SK-N-SH (cell line): ENCODE results near the gene MSRB1. TPM values are rescaled to one million over a fixed set of nuclear protein-coding genes. Genes with fewer than 3 reads are reported as not detected.

Source experiments
- CTCF ChIA-PET: fragments of 300-600, 350-600 bp; formaldehyde crosslinking; extraction: SDS; loops from one replicate; lab custom pipeline; 2021; lab: Yijun Ruan, JAX
- POLR2A ChIA-PET: fragments of 350-600 bp; sonication (Branson Sonifier 250); formaldehyde crosslinking; extraction: SDS; loops from one replicate; lab custom pipeline; 2020; ENCODE audit warnings: antibody characterized with exemption, inconsistent platforms; lab: Yijun Ruan, JAX
- DNase-seq: peaks from one replicate; pipeline ENCODE4 v3.0.0; 2012
- H2AFZ ChIP-seq: fragments of 200-600 bp; sonication (generic); 2 replicates; pipeline ENCODE4 v1.8.1; 2016; ENCODE audit warnings: antibody characterized with exemption, mild to moderate bottlenecking, low read depth
- H3F3A ChIP-seq: fragments of 200-600 bp; sonication (generic); replicated peaks from 2 replicates; pipeline ENCODE3; 2016; ENCODE audit warnings: antibody characterized with exemption, mild to moderate bottlenecking; ENCODE audit not compliant: insufficient read depth
- H3K27ac ChIP-seq, 2 experiments: fragments of 200-500 bp in 1 of 2; fragments of 200-600 bp in 1 of 2; sonication (Bioruptor generic) in 1 of 2; sonication (generic), shearing (Covaris generic) in 1 of 2; 2 replicates each; pipeline versions ENCODE4 v1.5.1 to v1.6.1; 2014 to 2016; ENCODE audit warnings: low read depth in 2 of 2, inconsistent platforms in 1 of 2, low read length in 1 of 2, mild to moderate bottlenecking in 1 of 2, mixed read lengths in 1 of 2
- H3K27me3 ChIP-seq: fragments of 200-600 bp; sonication (generic), shearing (Covaris generic); 2 replicates; pipeline ENCODE4 v1.6.1; 2016; ENCODE audit warnings: mixed run types; ENCODE audit not compliant: insufficient read depth
- H3K36me3 ChIP-seq, 2 experiments: fragments of 200-500 bp in 1 of 2; fragments of 200-600 bp in 1 of 2; sonication (Bioruptor generic) in 1 of 2; sonication (generic) in 1 of 2; replicated peaks in 1 of 2; 2 replicates each; pipeline versions ENCODE3 to v1.5.1; 2014 to 2016; ENCODE audit warnings: low read length in 1 of 2, mild to moderate bottlenecking in 1 of 2; ENCODE audit not compliant: insufficient read depth in 2 of 2, control insufficient read depth in 1 of 2
- H3K4me1 ChIP-seq, 2 experiments: fragments of 200-500 bp in 1 of 2; fragments of 200-600 bp in 1 of 2; sonication (Bioruptor generic) in 1 of 2; sonication (generic), shearing (Covaris generic) in 1 of 2; 2 replicates each; pipeline versions ENCODE4 v1.5.1 to v1.6.1; 2014 to 2016; ENCODE audit warnings: low read depth in 1 of 2, low read length in 1 of 2, mixed run types in 1 of 2; ENCODE audit not compliant: insufficient read depth in 2 of 2, control insufficient read depth in 1 of 2
- H3K4me2 ChIP-seq: fragments of 200-600 bp; sonication (generic), shearing (Covaris generic); 2 replicates; pipeline ENCODE4 v1.6.1; 2017; ENCODE audit warnings: mixed run types
- H3K4me3 ChIP-seq, 2 experiments: fragments of 200-500 bp in 1 of 2; fragments of 200-600 bp in 1 of 2; sonication (Bioruptor generic) in 1 of 2; sonication (generic), shearing (Covaris generic) in 1 of 2; 2 replicates each; pipeline versions ENCODE4 v1.5.1 to v1.8.1; 2014 to 2016; ENCODE audit warnings: low read depth in 2 of 2, inconsistent platforms in 1 of 2, low read length in 1 of 2, mild to moderate bottlenecking in 1 of 2, mixed read lengths in 1 of 2, moderate library complexity in 1 of 2
- H3K79me2 ChIP-seq: fragments of 200-600 bp; sonication (generic); 2 replicates; pipeline ENCODE4 v1.8.1; 2017; ENCODE audit warnings: mild to moderate bottlenecking; ENCODE audit not compliant: insufficient read depth
- H3K9ac ChIP-seq: fragments of 200-600 bp; sonication (generic); 2 replicates; pipeline ENCODE4 v1.6.1; 2017; ENCODE audit warnings: mixed run types
- H3K9me2 ChIP-seq: fragments of 200-600 bp; sonication (generic); 2 replicates; pipeline ENCODE4 v1.6.1; 2017; ENCODE audit warnings: mixed run types
- H3K9me3 ChIP-seq: fragments of 200-600 bp; sonication (generic); 2 replicates; pipeline ENCODE4 v1.6.1; 2017; ENCODE audit warnings: mixed run types, mild to moderate bottlenecking, moderate library complexity
- H4K20me1 ChIP-seq: fragments of 200-600 bp; sonication (generic); 2 replicates; pipeline ENCODE4 v1.6.1; 2017; ENCODE audit warnings: mild to moderate bottlenecking, mixed run types; ENCODE audit not compliant: insufficient read depth
- CHD2 ChIP-seq: fragments of 150-350 bp; IDR thresholded peaks from 2 replicates; pipeline ENCODE4 v1.6.1; 2018; ENCODE audit warnings: low read length; ENCODE audit not compliant: partially characterized antibody
- ELF1 ChIP-seq: IDR thresholded peaks from 2 replicates; pipeline ENCODE4 v1.4.0; 2012
- EP300 ChIP-seq, 2 experiments: IDR thresholded peaks; 2 replicates each; pipeline versions ENCODE4 v1.4.0 to v1.6.1; 2012; ENCODE audit warnings: borderline replicate concordance in 1 of 2, low read depth in 1 of 2, low read length in 1 of 2
- EZH2phosphoT487 ChIP-seq: fragments of 200-600 bp; sonication (generic); IDR thresholded peaks from 2 replicates; pipeline ENCODE4 v1.6.1; 2017; ENCODE audit warnings: low read depth, mixed run types, mild to moderate bottlenecking, antibody characterized with exemption, moderate library complexity, borderline replicate concordance
- FOXJ3 ChIP-seq: sonication (generic); formaldehyde crosslinking; IDR thresholded peaks from 2 replicates; pipeline ENCODE4 v1.5.1; 2020; ENCODE audit warnings: mild to moderate bottlenecking, missing genetic modification reagents
- IRF3 ChIP-seq: fragments of 150-350 bp; IDR thresholded peaks from 2 replicates; pipeline ENCODE4 v1.6.1; 2016; ENCODE audit warnings: mild to moderate bottlenecking, low read depth, low read length
- MXI1 ChIP-seq: IDR thresholded peaks from 2 replicates; pipeline ENCODE4 v1.6.1; 2012; ENCODE audit warnings: mild to moderate bottlenecking, low read depth, low read length, improper control_type of control experiment
- RAD21 ChIP-seq: IDR thresholded peaks from 2 replicates; pipeline ENCODE4 v1.6.1; 2012; ENCODE audit warnings: mild to moderate bottlenecking, low read length
- SIN3A ChIP-seq: IDR thresholded peaks from 2 replicates; pipeline ENCODE4 v1.6.1; 2012; ENCODE audit warnings: low read depth, mild to moderate bottlenecking, low read length, moderate library complexity, borderline replicate concordance
- TAF1 ChIP-seq: IDR thresholded peaks from 2 replicates; pipeline ENCODE4 v1.6.1; 2012; ENCODE audit warnings: low read depth, mild to moderate bottlenecking, low read length, moderate library complexity, borderline replicate concordance
- YY1 ChIP-seq: IDR thresholded peaks from 2 replicates; pipeline ENCODE4 v1.4.0; 2012; ENCODE audit warnings: low read depth, mild to moderate bottlenecking
- ZBTB33 ChIP-seq: IDR thresholded peaks from 2 replicates; pipeline ENCODE4 v1.4.0; 2012; ENCODE audit warnings: low read depth, borderline replicate concordance
- WGBS: methylation state at CpG from one replicate; pipeline ENCODE4 v1.1.6; 2017; ENCODE audit warnings: low lambda C conversion rate; 5-methylcytosine and 5-hydroxymethylcytosine counted together
- polyA plus RNA-seq, 3 experiments: library from polyadenylated mRNA; depleted of rRNA; stranded (reverse); fragments of >200 nt; gene quantifications; 2 replicates each; pipeline ENCODE4 v1.2.3, GENCODE V29; 2012
- TF ChIP-seq, protein P1 (sequence below): IDR thresholded peaks from 2 replicates; pipeline ENCODE4 v1.6.1; 2012; ENCODE audit warnings: mild to moderate bottlenecking, low read depth, low read length, moderate library complexity
- TF ChIP-seq, protein P2 (sequence below): IDR thresholded peaks from 2 replicates; pipeline ENCODE4 v1.4.0; 2012; ENCODE audit warnings: low read depth, borderline replicate concordance

MSRB1 gene
- polyA plus RNA-seq, 1 of the 3 experiments (the other 2 are of a cell fraction) = 31.4 TPM

GRCh38 chr16:1916640-1916990, 26.4 kb downstream of the MSRB1 start:
- Histone ChIP-seq H3K9me2 (no peaks in the 10 kb centered on the region), H3K27ac (no peak overlapping the region), H3K4me3 (no peak overlapping the region), H3K4me2 (no peak overlapping the region), H3F3A (no peaks in the 10 kb centered on the region), H3K4me1 (peaks cover 0 to 13% of the 10 kb centered on the region in 2 experiments; a peak in 1 of 4 replicates), H4K20me1 (no peaks in the 10 kb centered on the region), H3K9me3 (no peaks in the 10 kb centered on the region), H2AFZ (no peak overlapping the region), H3K9ac (no peak overlapping the region), H3K79me2 (no peaks in the 10 kb centered on the region), H3K27me3 (peaks cover 45% of the 10 kb centered on the region), H3K36me3 (no peaks in the 10 kb centered on the region)
- WGBS = 30% methylated on average over 5 of the region's 5 CpGs
- TF ChIP-seq, protein P1, sequence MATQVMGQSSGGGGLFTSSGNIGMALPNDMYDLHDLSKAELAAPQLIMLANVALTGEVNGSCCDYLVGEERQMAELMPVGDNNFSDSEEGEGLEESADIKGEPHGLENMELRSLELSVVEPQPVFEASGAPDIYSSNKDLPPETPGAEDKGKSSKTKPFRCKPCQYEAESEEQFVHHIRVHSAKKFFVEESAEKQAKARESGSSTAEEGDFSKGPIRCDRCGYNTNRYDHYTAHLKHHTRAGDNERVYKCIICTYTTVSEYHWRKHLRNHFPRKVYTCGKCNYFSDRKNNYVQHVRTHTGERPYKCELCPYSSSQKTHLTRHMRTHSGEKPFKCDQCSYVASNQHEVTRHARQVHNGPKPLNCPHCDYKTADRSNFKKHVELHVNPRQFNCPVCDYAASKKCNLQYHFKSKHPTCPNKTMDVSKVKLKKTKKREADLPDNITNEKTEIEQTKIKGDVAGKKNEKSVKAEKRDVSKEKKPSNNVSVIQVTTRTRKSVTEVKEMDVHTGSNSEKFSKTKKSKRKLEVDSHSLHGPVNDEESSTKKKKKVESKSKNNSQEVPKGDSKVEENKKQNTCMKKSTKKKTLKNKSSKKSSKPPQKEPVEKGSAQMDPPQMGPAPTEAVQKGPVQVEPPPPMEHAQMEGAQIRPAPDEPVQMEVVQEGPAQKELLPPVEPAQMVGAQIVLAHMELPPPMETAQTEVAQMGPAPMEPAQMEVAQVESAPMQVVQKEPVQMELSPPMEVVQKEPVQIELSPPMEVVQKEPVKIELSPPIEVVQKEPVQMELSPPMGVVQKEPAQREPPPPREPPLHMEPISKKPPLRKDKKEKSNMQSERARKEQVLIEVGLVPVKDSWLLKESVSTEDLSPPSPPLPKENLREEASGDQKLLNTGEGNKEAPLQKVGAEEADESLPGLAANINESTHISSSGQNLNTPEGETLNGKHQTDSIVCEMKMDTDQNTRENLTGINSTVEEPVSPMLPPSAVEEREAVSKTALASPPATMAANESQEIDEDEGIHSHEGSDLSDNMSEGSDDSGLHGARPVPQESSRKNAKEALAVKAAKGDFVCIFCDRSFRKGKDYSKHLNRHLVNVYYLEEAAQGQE = no peak
- no peak for TF ChIP-seq ZBTB33
- TF ChIP-seq, protein P2, sequence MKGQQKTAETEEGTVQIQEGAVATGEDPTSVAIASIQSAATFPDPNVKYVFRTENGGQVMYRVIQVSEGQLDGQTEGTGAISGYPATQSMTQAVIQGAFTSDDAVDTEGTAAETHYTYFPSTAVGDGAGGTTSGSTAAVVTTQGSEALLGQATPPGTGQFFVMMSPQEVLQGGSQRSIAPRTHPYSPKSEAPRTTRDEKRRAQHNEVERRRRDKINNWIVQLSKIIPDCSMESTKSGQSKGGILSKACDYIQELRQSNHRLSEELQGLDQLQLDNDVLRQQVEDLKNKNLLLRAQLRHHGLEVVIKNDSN = no peak
- no peak for TF ChIP-seq YY1
- no peak for TF ChIP-seq TAF1
- TF ChIP-seq MXI1 = no peak
- no peak for TF ChIP-seq ELF1
- no peak for TF ChIP-seq SIN3A
- TF ChIP-seq IRF3 = no peak
- TF ChIP-seq EZH2phosphoT487 = no peak
- TF ChIP-seq EP300 (IDR thresholded peaks at IDR 0.05; ENCODE audit: borderline replicate concordance in 1 of 2, low read depth in 1 of 2, low read length in 1 of 2) = no peak
- no peak for TF ChIP-seq CHD2
- no peak for TF ChIP-seq RAD21
- no peak for TF ChIP-seq FOXJ3 (CRISPR knock-in tag)
- POLR2A ChIA-PET = interaction anchor here (1.0 kb wide), 1 partner anchor 48 kb away, joined by 4 read pairs; the partner anchor contains the start of gene RPS2
- CTCF ChIA-PET = interaction anchor here (1.0 to 5.2 kb wide), 3 partner anchors 12 to 54 kb away, joined by 3 to 38 read pairs (median 3); no protein-coding TSS in a partner anchor
- no peak for DNase-seq
